ENCODE data around the gene TTYH2.

- no peak for TF ChIP-seq EP300 (IDR thresholded peaks at IDR 0.05; ENCODE audit: borderline replicate concordance)
- TF ChIP-seq MAX (IDR thresholded peaks at IDR 0.05) = no peak
- TF ChIP-seq YY1 (IDR thresholded peaks at IDR 0.05; ENCODE audit: low read depth) = no peak
- no peak for TF ChIP-seq FOXM1 (IDR thresholded peaks at IDR 0.05; ENCODE audit: borderline replicate concordance, low read depth)
- no peak for TF ChIP-seq ZBTB7A (IDR thresholded peaks at IDR 0.05; ENCODE audit: low read depth)
- no peak for TF ChIP-seq CREB1 (IDR thresholded peaks at IDR 0.05; ENCODE audit: low read depth)
- no peak for TF ChIP-seq NFIC (IDR thresholded peaks at IDR 0.05)
- no peak for TF ChIP-seq RAD21 (IDR thresholded peaks at IDR 0.05; ENCODE audit: low read depth)
- TF ChIP-seq TCF12 (IDR thresholded peaks at IDR 0.05; ENCODE audit: low read depth) = no peak
- TF ChIP-seq EGR1 (IDR thresholded peaks at IDR 0.05) = no peak
- no peak for TF ChIP-seq TAF1 (IDR thresholded peaks at IDR 0.05; ENCODE audit: low read depth)
- TF ChIP-seq REST (IDR thresholded peaks at IDR 0.05; ENCODE audit: low read depth) = no peak
- no peak for TF ChIP-seq CEBPB (IDR thresholded peaks at IDR 0.05)
- TF ChIP-seq USF1 (IDR thresholded peaks at IDR 0.05) = no peak
Measured at GRCh38 chr17:74257311-74257710, 43.9 kb downstream of the TTYH2 start.
